GM19372 (cell line): ENCODE measurements around the gene ADAT2.
A peak's percentile ranks its signal among the peaks of the same experiment; 100 is the strongest.
"Not testable (repeated sequence)": the region's sequence is repeated elsewhere in the genome, so short reads cannot be mapped to it uniquely, and the experiment has no call there.

ENCODE experiments used
- ATAC-seq: cut with Tn5 transposase; IDR thresholded peaks from one replicate; pipeline ENCODE4 v1.9.1; 2021; ENCODE audit warnings: mild to moderate bottlenecking, low read depth, moderate library complexity; ENCODE audit not compliant: unreplicated experiment

ADAT2 gene

GRCh38 chr6:143450453-143451371, at the start of gene ADAT2, which contains the start of gene PEX3:
TSS of gene ADAT2 (minus strand) at chr6:143450695. CDS start at chr6:143450658, 37 bp downstream.
TSS of gene PEX3 (plus strand) at chr6:143450805. CDS start at chr6:143451043, 238 bp downstream.
- ATAC-seq: peak; percentile 97

- ATAC-seq: no peak
Measured at GRCh38 chr6:143498428-143498827, 47.9 kb upstream of the ADAT2 start.

GRCh38 chr6:143496974-143497373, 46.5 kb upstream of the ADAT2 start:
- no peak for ATAC-seq

- ATAC-seq: no peak
Measured at GRCh38 chr6:143490775-143491174, 40.3 kb upstream of the ADAT2 start.

GRCh38 chr6:143490244-143490643, 39.7 kb upstream of the ADAT2 start:
- no peak for ATAC-seq

GRCh38 chr6:143486752-143487151, 36.3 kb upstream of the ADAT2 start:
- ATAC-seq: no peak

- ATAC-seq: no peak
Measured at GRCh38 chr6:143485967-143486366, 35.5 kb upstream of the ADAT2 start.

- no peak for ATAC-seq
Measured at GRCh38 chr6:143482593-143482992, 32.1 kb upstream of the ADAT2 start.

- no peak for ATAC-seq
Measured at GRCh38 chr6:143478479-143479062, 28.1 kb upstream of the ADAT2 start.

GRCh38 chr6:143476545-143476944, 26.1 kb upstream of the ADAT2 start:
- ATAC-seq: no peak

- ATAC-seq: no peak
Measured at GRCh38 chr6:143471822-143472221, 21.3 kb upstream of the ADAT2 start.

GRCh38 chr6:143468823-143469222, 18.3 kb upstream of the ADAT2 start:
- not testable (repeated sequence) for ATAC-seq

GRCh38 chr6:143468026-143468425, 17.5 kb upstream of the ADAT2 start:
- no peak for ATAC-seq

- no peak for ATAC-seq
Measured at GRCh38 chr6:143465546-143465945, 15.1 kb upstream of the ADAT2 start.

- no peak for ATAC-seq
Measured at GRCh38 chr6:143457563-143458359, 7.3 kb upstream of the ADAT2 start.

GRCh38 chr6:143451531-143451930, 1.0 kb upstream of the ADAT2 start:
- ATAC-seq: no peak

- peak; percentile 2 for ATAC-seq
Measured at GRCh38 chr6:143449714-143450452, 612 bp downstream of the ADAT2 start.

- no peak for ATAC-seq
Measured at GRCh38 chr6:143449082-143449713, 1.3 kb downstream of the ADAT2 start.

GRCh38 chr6:143447865-143448264, 2.6 kb downstream of the ADAT2 start:
- not testable (repeated sequence) for ATAC-seq

GRCh38 chr6:143443096-143443495, 7.4 kb downstream of the ADAT2 start:
- no peak for ATAC-seq
